Stimulated activated CD4-positive, alpha-beta T cell treated with anti-CD3 and anti-CD28 coated beads, Interleukin-1b, Interleukin-23, amount 100 ng/mL, for 1 hour (primary cell): ENCODE measurements around the gene IMMT.
A peak's percentile ranks its signal among the peaks of the same experiment; 100 is the strongest.

Source experiments
- DNase-seq, 2 donors: peaks; one replicate each; pipeline ENCODE4 v3.0.0-alpha.2; 2020; ENCODE audit warnings: low read depth in 2 of 2

The IMMT gene

GRCh38 chr2:86142436-86143257 is 52.6 kb downstream of the IMMT start:
- no peak for DNase-seq

DNA sequence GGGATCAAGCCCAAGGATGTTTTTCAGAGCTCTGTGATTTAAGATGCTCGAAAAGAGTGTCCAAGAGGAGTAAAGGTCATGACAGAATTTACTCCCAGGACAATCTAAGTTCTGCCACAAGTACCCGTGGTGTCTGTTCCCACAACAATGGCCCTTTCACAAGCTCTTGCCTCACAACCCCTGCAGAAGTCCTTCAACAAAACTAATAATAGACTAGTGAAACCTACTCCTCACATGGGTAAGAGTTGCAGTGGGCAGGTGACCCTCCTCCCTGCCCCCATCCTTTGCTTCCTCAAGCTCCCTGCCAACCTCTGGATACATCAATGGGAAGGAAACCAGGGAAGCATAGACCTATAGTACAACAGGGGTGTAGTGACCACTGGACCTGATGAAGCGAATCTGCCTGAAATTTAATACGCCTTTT is 54.3 kb downstream of the IMMT start:
- DNase-seq = no peak

GRCh38 chr2:86139981-86140380 is 55.3 kb downstream of the IMMT start:
- no peak for DNase-seq

GRCh38 chr2:86138736-86139625 is 56.3 kb downstream of the IMMT start:
- DNase-seq = no peak

- no peak for DNase-seq
These were observed 59.1 kb downstream of the IMMT start for GRCh38 chr2:86136141-86136540.

- DNase-seq = no peak
These were observed 59.6 kb downstream of the IMMT start for GRCh38 chr2:86135653-86136052.

GRCh38 chr2:86134709-86135108 is 60.6 kb downstream of the IMMT start:
- no peak for DNase-seq

- DNase-seq = no peak
These were observed 70.6 kb downstream of the IMMT start for GRCh38 chr2:86124683-86125082.

GRCh38 chr2:86123328-86123925 is 71.8 kb downstream of the IMMT start:
- DNase-seq = no peak

GRCh38 chr2:86118130-86118529 is 77.1 kb downstream of the IMMT start:
- DNase-seq = no peak

DNA sequence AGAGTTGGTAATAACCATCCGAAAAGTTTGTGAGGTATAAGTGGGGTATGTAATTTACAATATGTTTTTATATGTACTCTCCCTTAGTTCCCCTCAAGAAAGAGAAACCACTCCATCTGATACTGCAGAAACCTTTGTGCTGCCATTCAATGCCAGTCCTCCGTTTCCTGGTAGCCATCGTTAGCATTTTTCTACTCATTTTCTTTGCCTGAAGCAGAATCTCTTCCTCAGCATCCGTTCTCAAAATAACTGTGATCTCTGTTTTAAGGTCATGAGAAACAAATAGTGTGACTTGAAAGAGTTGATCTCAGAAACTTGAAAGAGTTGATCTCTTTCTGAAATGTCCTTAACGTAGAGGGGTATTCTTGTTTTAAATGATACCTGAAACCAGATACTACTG is 88.2 kb downstream of the IMMT start:
- no peak for DNase-seq

- DNase-seq = peak; percentile 79 to 85
These were observed 89.0 kb downstream of the IMMT start, which contains the start of gene PTCD3 for GRCh38 chr2:86105969-86106945. TSS of gene PTCD3 (plus strand) at chr2:86106235. CDS start at chr2:86106248, 13 bp downstream.

DNA sequence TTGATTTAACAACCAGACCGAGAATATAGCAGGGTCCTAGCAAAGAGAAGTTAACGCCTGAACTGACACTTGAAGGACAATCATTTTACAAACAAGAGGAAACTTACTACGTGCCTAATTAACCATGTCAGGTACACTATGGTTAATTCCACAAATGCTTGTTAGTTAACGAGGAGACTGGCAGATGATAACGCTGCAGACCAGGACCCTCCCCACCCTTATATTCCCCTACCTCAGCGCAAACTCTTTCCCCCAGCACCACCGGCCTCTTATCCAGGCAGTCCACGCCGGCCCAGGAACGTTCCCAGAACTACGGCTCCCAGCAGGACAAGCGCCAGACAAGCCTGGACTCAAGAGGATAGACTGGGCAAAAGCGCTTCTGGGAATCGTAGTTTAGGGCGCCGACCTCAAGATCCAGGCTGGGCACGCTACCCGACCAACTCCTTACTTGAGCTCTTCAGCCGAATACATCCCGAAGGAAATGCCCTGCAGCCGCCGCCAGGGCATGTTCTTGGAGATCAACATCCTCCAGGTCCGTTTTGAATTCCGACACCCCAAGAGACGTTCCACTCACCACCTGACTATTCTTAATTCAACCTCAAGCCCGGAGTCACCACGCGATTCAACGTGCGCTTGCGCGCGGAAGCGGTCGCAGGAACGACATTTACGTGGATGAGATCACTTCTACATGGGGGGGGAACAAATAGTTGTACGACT is 89.9 kb downstream of the IMMT start, which contains the start of gene POLR1A:
POLR1A (minus strand) TSS at position 635 of the 717 bp plus-strand sequence; CDS start at position 525, 110 bp downstream.
- peak; percentile 37 to 55 for DNase-seq

GRCh38 chr2:86102157-86102556 is 93.1 kb downstream of the IMMT start:
- no peak for DNase-seq

DNA sequence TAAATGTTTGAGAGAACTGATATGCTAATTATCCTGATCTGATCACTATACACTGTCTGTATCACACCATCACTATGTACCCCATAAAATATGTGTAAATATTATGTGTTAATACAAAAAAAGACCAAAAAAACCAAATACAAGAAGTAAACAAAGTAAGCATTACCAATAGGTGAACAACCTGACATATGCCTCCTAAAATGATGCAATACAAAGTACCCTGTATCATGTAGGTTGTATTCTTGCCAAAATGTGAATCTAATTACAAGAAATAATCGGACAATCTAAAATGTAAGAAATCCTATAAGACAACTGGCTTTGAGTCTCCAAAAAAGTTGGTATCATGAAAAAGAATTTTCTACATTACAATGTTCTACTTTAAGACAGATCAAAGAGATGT is 97.3 kb downstream of the IMMT start:
- no peak for DNase-seq

GRCh38 chr2:86097114-86097896 is 98.0 kb downstream of the IMMT start:
- DNase-seq = no peak

- no peak for DNase-seq
These were observed 101.0 kb downstream of the IMMT start for GRCh38 chr2:86094229-86094628.
